Measurements from ENCODE around the gene IRF2BP2.

The IRF2BP2 gene

DNA sequence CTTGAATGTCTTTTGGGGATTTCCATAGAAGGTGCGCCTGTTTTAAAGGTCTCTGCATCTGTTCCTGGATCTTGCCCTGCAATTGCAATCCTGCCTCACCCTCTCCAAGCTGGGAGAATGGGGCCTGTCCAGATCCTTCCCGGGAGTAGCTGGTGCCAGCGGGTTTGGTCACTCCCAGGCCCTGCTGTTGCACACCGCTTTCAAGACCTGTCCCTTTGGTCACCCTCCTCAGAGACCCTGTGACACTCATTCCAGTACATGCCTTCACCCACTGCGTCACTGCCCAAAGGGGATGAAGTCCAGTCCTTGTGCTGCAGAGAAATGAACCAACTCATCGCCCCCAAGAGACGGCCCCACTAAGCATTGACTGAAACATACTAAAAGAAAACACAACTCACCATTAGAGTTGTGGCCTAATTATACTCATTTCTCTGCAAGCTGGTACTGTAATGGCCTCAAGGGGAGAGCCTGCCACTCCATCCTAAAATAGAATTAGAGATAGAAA, 1.9 kb upstream of the IRF2BP2 start:
- Histone ChIP-seq H3K4me2 (ENCODE audit: insufficient read depth, low read length) (peak overlapping the region; percentile 82), H3K36me3 (ENCODE audit: insufficient read depth, low read length) (peaks cover 24% of the 10 kb centered on the region), H3K79me2 (ENCODE audit: insufficient read depth, low read length) (peaks cover 30% of the 10 kb centered on the region), H3K9ac (ENCODE audit: low read depth, low read length) (peak overlapping the region; percentile 98), H3K27me3 (ENCODE audit: insufficient read depth, low read length, poor library complexity) (no peaks in the 10 kb centered on the region), H3K27ac (ENCODE audit: low read length) (peak overlapping the region; percentile 98), H3K4me1 (ENCODE audit: insufficient read depth, low read length) (peaks cover 50% of the 10 kb centered on the region), H3K4me3 (ENCODE audit: low read depth in 1 of 2, low read length in 2 of 2) (peak overlapping the region in 1 of 2 experiments; percentile 73; a peak in 3 of 4 replicates), H2AFZ (ENCODE audit: low read depth, low read length) (peak overlapping the region; percentile 76), H4K20me1 (ENCODE audit: insufficient read depth, low read length) (peaks cover 16% of the 10 kb centered on the region), H3K9me3 (ENCODE audit: insufficient read depth, low read length, severe bottlenecking) (no peaks in the 10 kb centered on the region)
- DNase-seq (peak; percentile 30), ATAC-seq (ENCODE audit: insufficient read depth, low read depth) (no peak)
- TF ChIP-seq EZH2 (IDR thresholded peaks at IDR 0.05; ENCODE audit: borderline replicate concordance, low read depth, low read length, severe bottlenecking): no peak

GRCh38 chr1:234611225-234611846, 1.4 kb upstream of the IRF2BP2 start:
- H3K27me3 ChIP-seq (ENCODE audit: insufficient read depth, low read length, poor library complexity): no peaks in the 10 kb centered on the region
- peak overlapping the region; percentile 82 for H3K4me2 ChIP-seq (ENCODE audit: insufficient read depth, low read length)
- ATAC-seq (ENCODE audit: insufficient read depth, low read depth) (peak; percentile 50), DNase-seq (peak; percentile 78)
- H3K27ac ChIP-seq (ENCODE audit: low read length): peak overlapping the region; percentile 98
- peak overlapping the region; percentile 7; the same call in 1 of the 2 replicates for H2AFZ ChIP-seq (ENCODE audit: low read depth, low read length)
- H3K4me3 ChIP-seq (ENCODE audit: low read depth in 1 of 2, low read length in 2 of 2): peak overlapping the region; percentile 21 to 73; a peak in 3 of 4 replicates
- H3K9me3 ChIP-seq (ENCODE audit: insufficient read depth, low read length, severe bottlenecking): no peaks in the 10 kb centered on the region
- TF ChIP-seq EZH2 (IDR thresholded peaks at IDR 0.05; ENCODE audit: borderline replicate concordance, low read depth, low read length, severe bottlenecking): no peak
- TF ChIP-seq, protein P1, sequence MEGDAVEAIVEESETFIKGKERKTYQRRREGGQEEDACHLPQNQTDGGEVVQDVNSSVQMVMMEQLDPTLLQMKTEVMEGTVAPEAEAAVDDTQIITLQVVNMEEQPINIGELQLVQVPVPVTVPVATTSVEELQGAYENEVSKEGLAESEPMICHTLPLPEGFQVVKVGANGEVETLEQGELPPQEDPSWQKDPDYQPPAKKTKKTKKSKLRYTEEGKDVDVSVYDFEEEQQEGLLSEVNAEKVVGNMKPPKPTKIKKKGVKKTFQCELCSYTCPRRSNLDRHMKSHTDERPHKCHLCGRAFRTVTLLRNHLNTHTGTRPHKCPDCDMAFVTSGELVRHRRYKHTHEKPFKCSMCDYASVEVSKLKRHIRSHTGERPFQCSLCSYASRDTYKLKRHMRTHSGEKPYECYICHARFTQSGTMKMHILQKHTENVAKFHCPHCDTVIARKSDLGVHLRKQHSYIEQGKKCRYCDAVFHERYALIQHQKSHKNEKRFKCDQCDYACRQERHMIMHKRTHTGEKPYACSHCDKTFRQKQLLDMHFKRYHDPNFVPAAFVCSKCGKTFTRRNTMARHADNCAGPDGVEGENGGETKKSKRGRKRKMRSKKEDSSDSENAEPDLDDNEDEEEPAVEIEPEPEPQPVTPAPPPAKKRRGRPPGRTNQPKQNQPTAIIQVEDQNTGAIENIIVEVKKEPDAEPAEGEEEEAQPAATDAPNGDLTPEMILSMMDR (IDR thresholded peaks at IDR 0.05; ENCODE audit: borderline replicate concordance, extremely low read depth, low read length, poor library complexity, severe bottlenecking): peak; percentile 35
- H3K9ac ChIP-seq (ENCODE audit: low read depth, low read length): peak overlapping the region; percentile 98
- H3K79me2 ChIP-seq (ENCODE audit: insufficient read depth, low read length): peaks cover 36% of the 10 kb centered on the region
- H3K36me3 ChIP-seq (ENCODE audit: insufficient read depth, low read length): peaks cover 30% of the 10 kb centered on the region
- peaks cover 19% of the 10 kb centered on the region for H4K20me1 ChIP-seq (ENCODE audit: insufficient read depth, low read length)
- H3K4me1 ChIP-seq (ENCODE audit: insufficient read depth, low read length): peaks cover 50% of the 10 kb centered on the region

DNA sequence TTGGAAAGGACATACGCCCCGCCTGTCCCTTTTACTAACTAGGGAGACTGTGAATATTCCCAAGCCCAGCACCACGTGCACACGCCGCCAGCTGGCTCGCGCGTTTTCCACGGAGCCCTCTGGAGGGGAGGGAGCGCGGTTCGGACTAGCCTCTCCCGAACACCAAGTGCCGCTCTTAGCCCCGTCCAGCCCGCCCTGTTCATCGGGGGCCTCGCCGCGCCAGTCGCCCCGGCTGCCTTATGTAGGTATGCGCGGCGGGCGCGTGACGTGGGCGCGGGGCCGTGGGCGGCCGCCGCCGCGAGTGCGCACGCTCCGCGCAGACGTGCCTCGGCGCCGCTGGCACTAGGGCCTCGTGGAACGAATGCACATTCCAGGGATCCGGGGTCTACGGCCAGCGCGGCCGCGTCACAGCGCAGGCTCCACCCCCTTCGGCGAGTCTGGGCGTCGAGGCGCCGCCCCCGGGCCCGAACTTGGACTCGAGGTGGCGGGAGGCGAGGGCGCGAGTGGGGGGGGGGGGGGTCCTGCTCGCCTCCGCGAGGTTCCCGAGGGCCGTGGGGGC, 767 bp upstream of the IRF2BP2 start:
- Histone ChIP-seq H3K36me3 (ENCODE audit: insufficient read depth, low read length) (peaks cover 35% of the 10 kb centered on the region), H3K4me1 (ENCODE audit: insufficient read depth, low read length) (peaks cover 54% of the 10 kb centered on the region), H2AFZ (ENCODE audit: low read depth, low read length) (peak overlapping the region; percentile 66), H4K20me1 (ENCODE audit: insufficient read depth, low read length) (peaks cover 25% of the 10 kb centered on the region), H3K27me3 (ENCODE audit: insufficient read depth, low read length, poor library complexity) (no peaks in the 10 kb centered on the region), H3K9me3 (ENCODE audit: insufficient read depth, low read length, severe bottlenecking) (no peaks in the 10 kb centered on the region), H3K4me2 (ENCODE audit: insufficient read depth, low read length) (peak overlapping the region; percentile 82), H3K4me3 (ENCODE audit: low read depth in 1 of 2, low read length in 2 of 2) (peak overlapping the region; percentile 44 to 73; a peak in 3 of 4 replicates), H3K9ac (ENCODE audit: low read depth, low read length) (peak overlapping the region; percentile 98), H3K27ac (ENCODE audit: low read length) (peak overlapping the region; percentile 98), H3K79me2 (ENCODE audit: insufficient read depth, low read length) (peaks cover 42% of the 10 kb centered on the region)
- DNase-seq (peak; percentile 92), ATAC-seq (ENCODE audit: insufficient read depth, low read depth) (peak; percentile 62)
- no peak for TF ChIP-seq EZH2 (IDR thresholded peaks at IDR 0.05; ENCODE audit: borderline replicate concordance, low read depth, low read length, severe bottlenecking)
- TF ChIP-seq, protein P1 (IDR thresholded peaks at IDR 0.05; ENCODE audit: borderline replicate concordance, extremely low read depth, low read length, poor library complexity, severe bottlenecking): no peak

- Histone ChIP-seq H3K36me3 (ENCODE audit: insufficient read depth, low read length) (peaks cover 46% of the 10 kb centered on the region), H3K4me2 (ENCODE audit: insufficient read depth, low read length) (no peak overlapping the region), H3K4me3 (ENCODE audit: low read depth in 1 of 2, low read length in 2 of 2) (peak overlapping the region in 1 of 2 experiments; percentile 73; a peak in 2 of 4 replicates), H2AFZ (ENCODE audit: low read depth, low read length) (no peak overlapping the region), H3K79me2 (ENCODE audit: insufficient read depth, low read length) (peaks cover 52% of the 10 kb centered on the region), H3K4me1 (ENCODE audit: insufficient read depth, low read length) (peaks cover 65% of the 10 kb centered on the region), H3K27ac (ENCODE audit: low read length) (peak overlapping the region; percentile 98), H3K9me3 (ENCODE audit: insufficient read depth, low read length, severe bottlenecking) (no peaks in the 10 kb centered on the region), H3K9ac (ENCODE audit: low read depth, low read length) (peak overlapping the region; percentile 98), H3K27me3 (ENCODE audit: insufficient read depth, low read length, poor library complexity) (no peaks in the 10 kb centered on the region), H4K20me1 (ENCODE audit: insufficient read depth, low read length) (peaks cover 36% of the 10 kb centered on the region)
- no peak for DNase-seq
- TF ChIP-seq EZH2 (IDR thresholded peaks at IDR 0.05; ENCODE audit: borderline replicate concordance, low read depth, low read length, severe bottlenecking): no peak
- TF ChIP-seq, protein P1 (IDR thresholded peaks at IDR 0.05; ENCODE audit: borderline replicate concordance, extremely low read depth, low read length, poor library complexity, severe bottlenecking): no peak
- ATAC-seq (ENCODE audit: insufficient read depth, low read depth): no peak
Measured at GRCh38 chr1:234609691-234610042, 311 bp downstream of the IRF2BP2 start.
